IMR-90 (cell line): ENCODE results near the gene RPL10. TPM values are rescaled to one million over a fixed set of nuclear protein-coding genes. Genes with fewer than 3 reads are reported as not detected.

Experiments
- ATAC-seq: fragments of 200-7000 bp; cut with Tn5 transposase; 2 replicates; pipeline ENCODE4 v1.9.1; 2020; ENCODE audit warnings: low read depth, mild to moderate bottlenecking, moderate library complexity
- BruUV-seq: library from RNA; stranded (reverse); fragments of 400-500 nt; replicated peaks from 2 replicates; lab custom pipeline; 2021; lab: Mats Ljungman, UMichigan
- CTCF ChIA-PET: fragments of 300-600 bp; formaldehyde crosslinking; extraction: SDS; loops from one replicate; lab custom pipeline; 2021; ENCODE audit warnings: antibody characterized with exemption; lab: Yijun Ruan, JAX
- POLR2A ChIA-PET: fragments of 300-600 bp; sonication (Branson Sonifier 250); formaldehyde crosslinking; loops from one replicate; lab custom pipeline; 2022; ENCODE audit warnings: antibody characterized with exemption; ENCODE audit not compliant: unreplicated experiment; lab: Charles Lee
- DNase-seq: peaks from one replicate; pipeline ENCODE4 v3.0.0; 2013
- H2AFZ ChIP-seq: replicated peaks from 2 replicates; pipeline ENCODE3; 2013; ENCODE audit warnings: low read length, mild to moderate bottlenecking; ENCODE audit not compliant: poor library complexity
- H2AK5ac ChIP-seq: 2 replicates; pipeline ENCODE4 v1.6.1; 2013; ENCODE audit warnings: low read depth, low read length, inconsistent platforms
- H2AK9ac ChIP-seq: replicated peaks from 2 replicates; pipeline ENCODE3; 2013; ENCODE audit warnings: mild to moderate bottlenecking, low read depth, low read length, moderate library complexity; ENCODE audit not compliant: poor library complexity
- H2BK120ac ChIP-seq: 2 replicates; pipeline ENCODE4 v1.6.1; 2013; ENCODE audit warnings: low read depth, low read length, inconsistent platforms
- H2BK15ac ChIP-seq: 3 replicates; pipeline ENCODE4 v1.6.1; 2013; ENCODE audit warnings: low read depth, low read length, inconsistent platforms
- H2BK20ac ChIP-seq: 2 replicates; pipeline ENCODE4 v1.6.1; 2013; ENCODE audit warnings: low read depth, mild to moderate bottlenecking, inconsistent platforms, low read length, moderate library complexity
- H2BK5ac ChIP-seq: 2 replicates; pipeline ENCODE4 v1.6.1; 2013; ENCODE audit warnings: mild to moderate bottlenecking, low read depth, low read length, inconsistent platforms; ENCODE audit not compliant: poor library complexity, severe bottlenecking
- H3K14ac ChIP-seq: replicated peaks from 2 replicates; pipeline ENCODE4 v1.6.1; 2013; ENCODE audit warnings: low read depth, low read length, inconsistent platforms
- H3K18ac ChIP-seq: 2 replicates; pipeline ENCODE4 v1.6.1; 2013; ENCODE audit warnings: low read depth, low read length, control low read depth
- H3K23ac ChIP-seq: 2 replicates; pipeline ENCODE4 v1.6.1; 2013; ENCODE audit warnings: low read depth, low read length, inconsistent platforms
- H3K27ac ChIP-seq: 2 replicates; pipeline ENCODE4 v1.5.1; 2013; ENCODE audit warnings: mild to moderate bottlenecking, control low read depth, low read length; ENCODE audit not compliant: insufficient read depth
- H3K27me3 ChIP-seq: 2 replicates; pipeline ENCODE4 v1.6.1; 2013; ENCODE audit warnings: low read length; ENCODE audit not compliant: control insufficient read depth, insufficient read depth
- H3K36me3 ChIP-seq: 2 replicates; pipeline ENCODE4 v1.6.1; 2013; ENCODE audit warnings: low read length, mixed read lengths; ENCODE audit not compliant: control insufficient read depth, insufficient read depth
- H3K4ac ChIP-seq: 2 replicates; pipeline ENCODE4 v1.6.1; 2013; ENCODE audit warnings: low read depth, low read length, inconsistent platforms
- H3K4me1 ChIP-seq: 2 replicates; pipeline ENCODE4 v1.6.1; 2013; ENCODE audit warnings: low read length, mixed read lengths; ENCODE audit not compliant: control insufficient read depth, insufficient read depth
- H3K4me2 ChIP-seq: 2 replicates; pipeline ENCODE4 v1.6.1; 2013; ENCODE audit warnings: low read depth, mild to moderate bottlenecking, control low read depth, low read length, moderate library complexity
- H3K4me3 ChIP-seq: 2 replicates; pipeline ENCODE4 v1.5.1; 2013; ENCODE audit warnings: low read depth, mild to moderate bottlenecking, control low read depth, low read length, moderate library complexity; ENCODE audit not compliant: insufficient read depth
- H3K56ac ChIP-seq: 2 replicates; pipeline ENCODE4 v1.6.1; 2013; ENCODE audit warnings: low read length, inconsistent platforms; ENCODE audit not compliant: insufficient read depth; ENCODE audit errors: extremely low read depth
- H3K79me1 ChIP-seq, 2 experiments: 2 replicates each; pipeline ENCODE4 v1.6.1; 2013; ENCODE audit warnings: low read length in 2 of 2, inconsistent platforms in 1 of 2, low read depth in 1 of 2
- H3K9ac ChIP-seq: 2 replicates; pipeline ENCODE4 v1.6.1; 2013; ENCODE audit warnings: low read depth, low read length, control low read depth
- H3K9me1 ChIP-seq: 2 replicates; pipeline ENCODE4 v1.6.1; 2013; ENCODE audit warnings: low read length, inconsistent platforms; ENCODE audit not compliant: insufficient read depth
- H3K9me3 ChIP-seq: 2 replicates; pipeline ENCODE4 v1.6.1; 2013; ENCODE audit warnings: low read length; ENCODE audit not compliant: control insufficient read depth, insufficient read depth
- H4K20me1 ChIP-seq: 2 replicates; pipeline ENCODE4 v1.6.1; 2013; ENCODE audit warnings: low read length, inconsistent platforms; ENCODE audit not compliant: insufficient read depth
- H4K5ac ChIP-seq: 2 replicates; pipeline ENCODE4 v1.6.1; 2013; ENCODE audit warnings: mild to moderate bottlenecking, low read depth, low read length, control low read depth
- H4K8ac ChIP-seq, 2 experiments: 2 replicates each; pipeline ENCODE4 v1.6.1; 2013; ENCODE audit warnings: low read depth in 2 of 2, low read length in 2 of 2, control low read depth in 1 of 2, inconsistent platforms in 1 of 2
- H4K91ac ChIP-seq: 2 replicates; pipeline ENCODE4 v1.6.1; 2013; ENCODE audit warnings: low read depth, low read length, inconsistent platforms; ENCODE audit not compliant: insufficient read depth
- BHLHE40 ChIP-seq: fragments of 150-350 bp; IDR thresholded peaks from 2 replicates; pipeline ENCODE4 v1.6.1; 2016; ENCODE audit warnings: mild to moderate bottlenecking, low read depth, low read length
- CHD1 ChIP-seq: IDR thresholded peaks from 2 replicates; pipeline ENCODE4 v1.6.1; 2012; ENCODE audit warnings: low read depth, low read length, improper control_type of control experiment
- ELK1 ChIP-seq: fragments of 150-350 bp; IDR thresholded peaks from 2 replicates; pipeline ENCODE4 v1.6.1; 2016; ENCODE audit warnings: low read depth, mild to moderate bottlenecking, low read length, moderate library complexity, borderline replicate concordance
- MAZ ChIP-seq: IDR thresholded peaks from 2 replicates; pipeline ENCODE4 v1.6.1; 2012; ENCODE audit warnings: low read depth, mild to moderate bottlenecking, low read length, improper control_type of control experiment, moderate library complexity, borderline replicate concordance
- MXI1 ChIP-seq: IDR thresholded peaks from 2 replicates; pipeline ENCODE4 v1.6.1; 2012; ENCODE audit warnings: low read depth, mild to moderate bottlenecking, low read length, moderate library complexity, borderline replicate concordance
- POLR2A ChIP-seq: IDR thresholded peaks from 2 replicates; pipeline ENCODE4 v1.6.1; 2012; ENCODE audit warnings: mild to moderate bottlenecking, low read depth, low read length
- RCOR1 ChIP-seq: IDR thresholded peaks from 2 replicates; pipeline ENCODE4 v1.6.1; 2012; ENCODE audit warnings: mild to moderate bottlenecking, low read length, improper control_type of control experiment; ENCODE audit not compliant: insufficient replicate concordance
- RFX5 ChIP-seq: IDR thresholded peaks from 2 replicates; pipeline ENCODE4 v1.8.0; 2012; ENCODE audit warnings: low read depth, mild to moderate bottlenecking, low read length, moderate library complexity
- SMC3 ChIP-seq: fragments of 150-350 bp; IDR thresholded peaks from 2 replicates; pipeline ENCODE4 v1.6.1; 2016; ENCODE audit warnings: low read depth, mild to moderate bottlenecking, antibody characterized with exemption, low read length, moderate library complexity
- USF2 ChIP-seq: fragments of 150-350 bp; IDR thresholded peaks from 2 replicates; pipeline ENCODE4 v1.6.1; 2017; ENCODE audit warnings: mild to moderate bottlenecking, antibody characterized with exemption, low read length, low read depth
- WGBS, 2 experiments: methylation state at CpG; one replicate each; pipeline versions ENCODE4 v1.1.5 to v1.1.7; 2013; ENCODE audit warnings: missing lambda C conversion rate in 2 of 2; ENCODE audit not compliant: insufficient read length in 1 of 2; ENCODE audit errors: extremely low coverage in 2 of 2; 5-methylcytosine and 5-hydroxymethylcytosine counted together
- dilution Hi-C: fragments of 300-500 bp; cut with HindIII; formaldehyde crosslinking; loops from one replicate; pipeline ENCODE4 v1.14.3; 2018; ENCODE audit warnings: low sequenced_read_pairs; ENCODE audit not compliant: unreplicated experiment
- in situ Hi-C: fragments of 300-500 bp; cut with MboI; formaldehyde crosslinking; loops from 3 replicates; pipeline ENCODE4 v1.14.3; 2019; ENCODE audit warnings: low sequenced_read_pairs, inconsistent platforms, mixed read lengths
- intact Hi-C: fragments of 100-400 bp; cut with micrococcal nuclease; formaldehyde crosslinking; loops from 2 replicates; pipeline ENCODE4 v1.10.0; 2022
- polyA plus RNA-seq, 3 experiments: library from polyadenylated mRNA; depleted of rRNA; stranded (reverse); fragments of >200 nt; gene quantifications; 2 replicates each; pipeline ENCODE4 v1.2.3, GENCODE V29; 2012; ENCODE audit warnings: low replicate concordance in 1 of 3
- total RNA-seq: library from RNA; depleted of rRNA; stranded (reverse); fragments of >200 nt; gene quantifications from 2 replicates; pipeline ENCODE4 v1.2.3, GENCODE V29; 2012

Gene RPL10
- total and polyA plus RNA-seq, 2 of the 4 experiments (the other 2 are of a cell fraction) = 1,582 to 7,467 TPM

- Histone ChIP-seq H4K8ac (no peak overlapping the region), H3K9me1 (peaks cover 3% of the 10 kb centered on the region; the same call in 1 of the 2 replicates), H4K20me1 (peaks cover 7% of the 10 kb centered on the region), H3K9ac (no peak overlapping the region), H3K56ac (no peak overlapping the region), H3K9me3 (no peaks in the 10 kb centered on the region), H3K4me2 (no peak overlapping the region), H3K4ac (no peak overlapping the region), H3K4me3 (no peak overlapping the region), H3K27me3 (no peaks in the 10 kb centered on the region), H2BK5ac (no peak overlapping the region), H2AFZ (no peak overlapping the region), H3K14ac (no peak overlapping the region), H2BK120ac (no peak overlapping the region), H2BK15ac (no peak overlapping the region), H2AK9ac (no peak overlapping the region), H3K23ac (no peak overlapping the region), H2AK5ac (no peak overlapping the region), H3K79me1 (peaks cover 7 to 30% of the 10 kb centered on the region in 2 experiments), H4K91ac (no peak overlapping the region), H4K5ac (no peak overlapping the region), H2BK20ac (no peak overlapping the region), H3K4me1 (peaks cover 2% of the 10 kb centered on the region; the same call in 1 of the 2 replicates), H3K18ac (no peak overlapping the region), H3K36me3 (peaks cover 32% of the 10 kb centered on the region), H3K27ac (no peak overlapping the region)
- dilution Hi-C loops = no loop called here
- DNase-seq (no peak), ATAC-seq (no peak)
- CTCF ChIA-PET = no interaction called here
- no CpG with 5 or more reads among the region's 5 CpGs for WGBS, 2 experiments
- POLR2A ChIA-PET = no interaction called here
- intact Hi-C loops = no loop called here
- BruUV-seq = no TSS peak
- no peak for TF ChIP-seq SMC3
- TF ChIP-seq POLR2A = no peak
- TF ChIP-seq ELK1 = no peak
- no peak for TF ChIP-seq MXI1
- no peak for TF ChIP-seq CHD1
- TF ChIP-seq RCOR1 = no peak
- TF ChIP-seq RFX5 = no peak
- TF ChIP-seq USF2 = no peak
- TF ChIP-seq BHLHE40 = no peak
- no peak for TF ChIP-seq MAZ
- in situ Hi-C loops = no loop called here
These were observed 33.2 kb downstream of the RPL10 start for GRCh38 chrX:154431341-154431740.
